WI38 (cell line): ENCODE results near the gene LRP1-AS.

Experiments used
- H3K4me3 ChIP-seq: 2 replicates; pipeline ENCODE4 v1.5.1; 2011; ENCODE audit warnings: low read depth, mild to moderate bottlenecking, control low read depth, low read length
- CTCF ChIP-seq: IDR thresholded peaks from 2 replicates; pipeline ENCODE4 v1.5.1; 2012; ENCODE audit warnings: low read depth, mild to moderate bottlenecking, control low read depth, low read length

The LRP1-AS gene

GRCh38 chr12:57141249-57141648, 6.2 kb downstream of the LRP1-AS start:
- no peak overlapping the region for H3K4me3 ChIP-seq
- TF ChIP-seq CTCF: no peak

GRCh38 chr12:57139796-57140649, 7.4 kb downstream of the LRP1-AS start:
- H3K4me3 ChIP-seq: no peak overlapping the region
- no peak for TF ChIP-seq CTCF

- no peak for TF ChIP-seq CTCF
- H3K4me3 ChIP-seq: no peak overlapping the region
Observed at GRCh38 chr12:57138526-57139272, 8.7 kb downstream of the LRP1-AS start.

GRCh38 chr12:57135527-57136326, 11.7 kb downstream of the LRP1-AS start:
- H3K4me3 ChIP-seq: peak overlapping the region; percentile 34
- no peak for TF ChIP-seq CTCF

- no peak overlapping the region for H3K4me3 ChIP-seq
Observed at GRCh38 chr12:57134949-57135348, 12.5 kb downstream of the LRP1-AS start.

GRCh38 chr12:57133916-57134315, 13.5 kb downstream of the LRP1-AS start:
- TF ChIP-seq CTCF: no peak

More at GRCh38 chr12:57134949-57135348, 12.5 kb downstream of the LRP1-AS start:
- no peak for TF ChIP-seq CTCF

More at GRCh38 chr12:57133916-57134315, 13.5 kb downstream of the LRP1-AS start:
- H3K4me3 ChIP-seq: no peak overlapping the region
